Measurements from ENCODE around the gene RASSF5. TPM values are rescaled to one million over a fixed set of nuclear protein-coding genes. Genes with fewer than 3 reads are reported as not detected.
A peak's percentile ranks its signal among the peaks of the same experiment; 100 is the strongest.

The RASSF5 gene
- total and polyA plus RNA-seq, 9 of the 15 experiments (the other 6 are each of a cell fraction or from before 2014, with no cell fraction given), result 6.1 to 41.0 (median 25.2) TPM

DNA sequence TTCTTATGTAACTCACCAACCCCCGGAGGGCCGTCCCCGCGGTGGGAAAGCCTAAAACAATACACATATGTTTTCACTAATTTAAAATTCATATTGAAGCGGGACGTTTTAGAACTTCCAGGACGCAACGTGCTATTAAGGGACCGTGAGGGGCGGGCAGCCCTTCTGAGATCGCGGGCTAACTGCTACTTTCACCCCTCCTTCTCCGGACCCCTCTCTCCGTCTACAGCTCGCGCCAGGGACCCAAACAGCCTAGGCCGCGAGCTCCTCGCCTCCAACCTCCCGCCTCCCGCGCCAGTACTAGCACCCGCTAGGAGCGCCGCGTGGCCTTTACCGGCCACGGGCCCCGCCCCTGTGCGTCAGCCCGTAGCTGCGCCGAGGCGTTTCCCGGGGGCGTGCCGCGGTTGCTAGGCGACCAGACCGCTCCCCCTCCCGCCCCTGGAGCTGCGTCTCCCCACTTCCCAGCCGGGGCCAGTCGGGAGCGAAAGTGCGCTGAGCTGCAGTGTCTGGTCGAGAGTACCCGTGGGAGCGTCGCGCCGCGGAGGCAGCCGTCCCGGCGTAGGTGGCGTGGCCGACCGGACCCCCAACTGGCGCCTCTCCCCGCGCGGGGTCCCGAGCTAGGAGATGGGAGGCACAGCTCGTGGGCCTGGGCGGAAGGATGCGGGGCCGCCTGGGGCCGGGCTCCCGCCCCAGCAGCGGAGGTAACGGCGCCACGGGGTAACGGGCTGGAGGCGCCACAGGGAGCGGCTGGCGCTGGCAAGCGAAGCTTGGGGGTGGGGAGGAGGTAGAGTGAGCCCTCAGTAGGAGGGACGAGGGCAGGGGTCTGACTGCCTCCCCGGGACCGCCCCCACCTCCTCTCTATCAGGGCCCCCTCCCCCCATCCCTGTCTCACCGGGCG is 128.0 kb downstream of the RASSF5 start, which contains the start of gene DYRK3 (continued):
- TF ChIP-seq TEAD4 (IDR thresholded peaks at IDR 0.05; ENCODE audit: low read length) (peak; percentile 38), TEAD4 (CRISPR knock-in tag; IDR thresholded peaks at IDR 0.05; ENCODE audit: borderline replicate concordance) (peak; percentile 20; the same call in 1 of the 2 replicates), KLF1 (tag; IDR thresholded peaks at IDR 0.05) (peak; percentile 96), FOXA1 (IDR thresholded peaks at IDR 0.05; ENCODE audit: borderline replicate concordance) (no peak), DNMT1 (IDR thresholded peaks at IDR 0.05) (no peak), ZNF347 (CRISPR knock-in tag; IDR thresholded peaks at IDR 0.05; ENCODE audit: low read depth) (no peak), THRAP3 (IDR thresholded peaks at IDR 0.05; ENCODE audit: borderline replicate concordance) (no peak), MEF2D (tag; conservative IDR thresholded peaks at IDR 0.05; ENCODE audit: low read depth) (no peak)
- TF ChIP-seq, protein P1, sequence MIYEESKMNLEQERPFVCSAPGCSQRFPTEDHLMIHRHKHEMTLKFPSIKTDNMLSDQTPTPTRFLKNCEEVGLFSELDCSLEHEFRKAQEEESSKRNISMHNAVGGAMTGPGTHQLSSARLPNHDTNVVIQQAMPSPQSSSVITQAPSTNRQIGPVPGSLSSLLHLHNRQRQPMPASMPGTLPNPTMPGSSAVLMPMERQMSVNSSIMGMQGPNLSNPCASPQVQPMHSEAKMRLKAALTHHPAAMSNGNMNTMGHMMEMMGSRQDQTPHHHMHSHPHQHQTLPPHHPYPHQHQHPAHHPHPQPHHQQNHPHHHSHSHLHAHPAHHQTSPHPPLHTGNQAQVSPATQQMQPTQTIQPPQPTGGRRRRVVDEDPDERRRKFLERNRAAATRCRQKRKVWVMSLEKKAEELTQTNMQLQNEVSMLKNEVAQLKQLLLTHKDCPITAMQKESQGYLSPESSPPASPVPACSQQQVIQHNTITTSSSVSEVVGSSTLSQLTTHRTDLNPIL (CRISPR knock-in tag; IDR thresholded peaks at IDR 0.05), result no peak
- TF ChIP-seq, protein P2, sequence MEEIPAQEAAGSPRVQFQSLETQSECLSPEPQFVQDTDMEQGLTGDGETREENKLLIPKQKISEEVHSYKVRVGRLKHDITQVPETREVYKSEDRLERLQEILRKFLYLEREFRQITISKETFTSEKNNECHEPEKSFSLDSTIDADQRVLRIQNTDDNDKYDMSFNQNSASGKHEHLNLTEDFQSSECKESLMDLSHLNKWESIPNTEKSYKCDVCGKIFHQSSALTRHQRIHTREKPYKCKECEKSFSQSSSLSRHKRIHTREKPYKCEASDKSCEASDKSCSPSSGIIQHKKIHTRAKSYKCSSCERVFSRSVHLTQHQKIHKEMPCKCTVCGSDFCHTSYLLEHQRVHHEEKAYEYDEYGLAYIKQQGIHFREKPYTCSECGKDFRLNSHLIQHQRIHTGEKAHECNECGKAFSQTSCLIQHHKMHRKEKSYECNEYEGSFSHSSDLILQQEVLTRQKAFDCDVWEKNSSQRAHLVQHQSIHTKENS (CRISPR knock-in tag; IDR thresholded peaks at IDR 0.05), result no peak
- TF ChIP-seq, protein P3, sequence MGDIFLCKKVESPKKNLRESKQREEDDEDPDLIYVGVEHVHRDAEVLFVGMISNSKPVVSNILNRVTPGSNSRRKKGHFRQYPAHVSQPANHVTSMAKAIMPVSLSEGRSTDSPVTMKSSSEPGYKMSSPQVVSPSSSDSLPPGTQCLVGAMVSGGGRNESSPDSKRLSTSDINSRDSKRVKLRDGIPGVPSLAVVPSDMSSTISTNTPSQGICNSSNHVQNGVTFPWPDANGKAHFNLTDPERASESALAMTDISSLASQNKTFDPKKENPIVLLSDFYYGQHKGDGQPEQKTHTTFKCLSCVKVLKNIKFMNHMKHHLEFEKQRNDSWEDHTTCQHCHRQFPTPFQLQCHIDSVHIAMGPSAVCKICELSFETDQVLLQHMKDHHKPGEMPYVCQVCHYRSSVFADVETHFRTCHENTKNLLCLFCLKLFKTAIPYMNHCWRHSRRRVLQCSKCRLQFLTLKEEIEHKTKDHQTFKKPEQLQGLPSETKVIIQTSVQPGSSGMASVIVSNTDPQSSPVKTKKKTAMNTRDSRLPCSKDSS (IDR thresholded peaks at IDR 0.05; ENCODE audit: low read depth, partially characterized antibody), result no peak
- TF ChIP-seq, protein P4, sequence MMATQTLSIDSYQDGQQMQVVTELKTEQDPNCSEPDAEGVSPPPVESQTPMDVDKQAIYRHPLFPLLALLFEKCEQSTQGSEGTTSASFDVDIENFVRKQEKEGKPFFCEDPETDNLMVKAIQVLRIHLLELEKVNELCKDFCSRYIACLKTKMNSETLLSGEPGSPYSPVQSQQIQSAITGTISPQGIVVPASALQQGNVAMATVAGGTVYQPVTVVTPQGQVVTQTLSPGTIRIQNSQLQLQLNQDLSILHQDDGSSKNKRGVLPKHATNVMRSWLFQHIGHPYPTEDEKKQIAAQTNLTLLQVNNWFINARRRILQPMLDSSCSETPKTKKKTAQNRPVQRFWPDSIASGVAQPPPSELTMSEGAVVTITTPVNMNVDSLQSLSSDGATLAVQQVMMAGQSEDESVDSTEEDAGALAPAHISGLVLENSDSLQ (IDR thresholded peaks at IDR 0.05), result no peak
- TF ChIP-seq, protein P5, sequence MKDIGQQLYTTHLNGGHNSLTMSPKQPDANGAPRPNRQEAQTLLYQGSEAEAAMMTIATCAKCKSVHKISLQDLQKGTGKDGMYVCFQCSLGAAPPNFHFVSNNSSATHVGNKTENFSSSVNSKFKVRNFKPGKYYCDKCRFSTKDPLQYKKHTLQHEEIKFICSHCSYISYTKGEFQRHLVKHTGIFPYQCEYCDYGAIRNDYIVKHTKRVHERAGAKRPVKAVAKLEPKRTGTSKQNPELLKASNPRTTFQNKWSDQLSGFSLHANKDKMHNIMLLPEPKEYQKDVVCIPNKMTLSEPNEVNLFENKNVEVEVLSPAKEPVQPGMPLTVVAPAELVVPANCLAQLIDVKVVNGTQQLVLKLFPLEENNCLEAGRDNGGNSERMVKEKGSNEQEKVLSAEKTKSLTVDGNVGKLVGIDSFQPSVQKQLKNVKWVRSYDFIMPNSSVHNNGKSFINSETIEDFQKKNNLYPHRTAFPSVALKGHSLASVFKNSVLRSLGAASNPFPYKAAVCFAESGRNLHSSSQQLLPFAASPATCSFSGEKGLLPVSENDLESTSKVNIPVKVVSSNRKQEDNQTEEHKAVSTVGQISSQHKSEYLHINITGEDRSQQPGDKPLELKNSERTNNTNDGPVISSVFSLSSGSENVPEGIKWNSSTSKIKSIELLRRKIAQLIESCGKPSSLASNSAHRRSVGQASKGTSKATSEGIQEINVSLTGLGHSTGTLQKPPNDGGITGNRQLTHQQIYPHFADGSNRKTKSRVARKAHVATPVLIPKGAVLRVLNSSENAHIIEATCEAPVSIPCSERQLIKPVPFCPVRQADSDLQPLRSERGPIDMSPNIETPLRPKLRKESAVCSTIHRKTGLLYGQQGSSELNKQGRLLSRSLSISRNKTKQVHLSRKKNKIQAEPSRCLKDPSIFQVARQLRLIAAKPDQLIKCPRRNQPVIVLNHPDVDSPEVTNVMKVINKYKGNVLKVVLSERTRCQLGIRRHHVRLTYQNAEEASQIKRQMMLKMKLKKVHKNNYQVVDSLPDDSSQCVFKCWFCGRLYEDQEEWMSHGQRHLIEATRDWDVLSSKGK (CRISPR knock-in tag; IDR thresholded peaks at IDR 0.05), result no peak
- TF ChIP-seq, protein P6, sequence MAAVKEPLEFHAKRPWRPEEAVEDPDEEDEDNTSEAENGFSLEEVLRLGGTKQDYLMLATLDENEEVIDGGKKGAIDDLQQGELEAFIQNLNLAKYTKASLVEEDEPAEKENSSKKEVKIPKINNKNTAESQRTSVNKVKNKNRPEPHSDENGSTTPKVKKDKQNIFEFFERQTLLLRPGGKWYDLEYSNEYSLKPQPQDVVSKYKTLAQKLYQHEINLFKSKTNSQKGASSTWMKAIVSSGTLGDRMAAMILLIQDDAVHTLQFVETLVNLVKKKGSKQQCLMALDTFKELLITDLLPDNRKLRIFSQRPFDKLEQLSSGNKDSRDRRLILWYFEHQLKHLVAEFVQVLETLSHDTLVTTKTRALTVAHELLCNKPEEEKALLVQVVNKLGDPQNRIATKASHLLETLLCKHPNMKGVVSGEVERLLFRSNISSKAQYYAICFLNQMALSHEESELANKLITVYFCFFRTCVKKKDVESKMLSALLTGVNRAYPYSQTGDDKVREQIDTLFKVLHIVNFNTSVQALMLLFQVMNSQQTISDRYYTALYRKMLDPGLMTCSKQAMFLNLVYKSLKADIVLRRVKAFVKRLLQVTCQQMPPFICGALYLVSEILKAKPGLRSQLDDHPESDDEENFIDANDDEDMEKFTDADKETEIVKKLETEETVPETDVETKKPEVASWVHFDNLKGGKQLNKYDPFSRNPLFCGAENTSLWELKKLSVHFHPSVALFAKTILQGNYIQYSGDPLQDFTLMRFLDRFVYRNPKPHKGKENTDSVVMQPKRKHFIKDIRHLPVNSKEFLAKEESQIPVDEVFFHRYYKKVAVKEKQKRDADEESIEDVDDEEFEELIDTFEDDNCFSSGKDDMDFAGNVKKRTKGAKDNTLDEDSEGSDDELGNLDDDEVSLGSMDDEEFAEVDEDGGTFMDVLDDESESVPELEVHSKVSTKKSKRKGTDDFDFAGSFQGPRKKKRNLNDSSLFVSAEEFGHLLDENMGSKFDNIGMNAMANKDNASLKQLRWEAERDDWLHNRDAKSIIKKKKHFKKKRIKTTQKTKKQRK (IDR thresholded peaks at IDR 0.05; ENCODE audit: borderline replicate concordance, low read depth, low read length), result no peak

All from K562 (cell line).